Spinal cord (tissue), 10 donors: ENCODE measurements around the gene CTSH. TPM values are rescaled to one million over a fixed set of nuclear protein-coding genes. Genes with fewer than 3 reads are reported as not detected.

ENCODE experiments used
- DNase-seq, 6 donors: peaks; one replicate each; pipeline versions ENCODE4 v3.0.0 to v3.0.0-alpha.2; 2013 to 2015; ENCODE audit warnings: low spot score in 6 of 6, low read depth in 4 of 6
- H3K27ac ChIP-seq: one replicate; pipeline ENCODE4 v1.5.1; 2013; ENCODE audit warnings: low read depth, low read length, control low read depth
- H3K27me3 ChIP-seq: one replicate; pipeline ENCODE4 v1.6.1; 2013; ENCODE audit warnings: low read length; ENCODE audit not compliant: control insufficient read depth, insufficient read depth
- H3K36me3 ChIP-seq: one replicate; pipeline ENCODE4 v1.6.1; 2013; ENCODE audit warnings: low read length; ENCODE audit not compliant: control insufficient read depth, insufficient read depth
- H3K4me1 ChIP-seq: one replicate; pipeline ENCODE4 v1.6.1; 2013; ENCODE audit warnings: low read length; ENCODE audit not compliant: control insufficient read depth, insufficient read depth
- H3K4me3 ChIP-seq: one replicate; pipeline ENCODE4 v1.5.1; 2013; ENCODE audit warnings: low read depth, low read length, control low read depth
- H3K9me3 ChIP-seq: one replicate; pipeline ENCODE4 v1.6.1; 2013; ENCODE audit warnings: low read length; ENCODE audit not compliant: control insufficient read depth, insufficient read depth
- WGBS: methylation state at CpG from one replicate; pipeline ENCODE4 v1.1.5; 2013; ENCODE audit warnings: missing lambda C conversion rate; ENCODE audit not compliant: insufficient coverage; 5-methylcytosine and 5-hydroxymethylcytosine counted together
- polyA plus RNA-seq, 2 donors: library from polyadenylated mRNA; unstranded; fragments of 120-200 nt; gene quantifications; one replicate each; pipeline ENCODE4 v1.2.1, GENCODE V29; 2013; ENCODE audit not compliant: insufficient read length in 2 of 2
- total RNA-seq, 2 donors: library from RNA; depleted of rRNA in 1 of 2; stranded (reverse); fragments of 120-200 nt in 1 of 2; fragments of >200 nt in 1 of 2; gene quantifications; one replicate each; pipeline versions ENCODE4 v1.2.3 to v1.2.4, GENCODE V29; 2013 to 2014
- donor health status: healthy.

Gene CTSH
- total and polyA plus RNA-seq, 4 donors: 33.6 to 94.2 (median 48.9) TPM

DNA sequence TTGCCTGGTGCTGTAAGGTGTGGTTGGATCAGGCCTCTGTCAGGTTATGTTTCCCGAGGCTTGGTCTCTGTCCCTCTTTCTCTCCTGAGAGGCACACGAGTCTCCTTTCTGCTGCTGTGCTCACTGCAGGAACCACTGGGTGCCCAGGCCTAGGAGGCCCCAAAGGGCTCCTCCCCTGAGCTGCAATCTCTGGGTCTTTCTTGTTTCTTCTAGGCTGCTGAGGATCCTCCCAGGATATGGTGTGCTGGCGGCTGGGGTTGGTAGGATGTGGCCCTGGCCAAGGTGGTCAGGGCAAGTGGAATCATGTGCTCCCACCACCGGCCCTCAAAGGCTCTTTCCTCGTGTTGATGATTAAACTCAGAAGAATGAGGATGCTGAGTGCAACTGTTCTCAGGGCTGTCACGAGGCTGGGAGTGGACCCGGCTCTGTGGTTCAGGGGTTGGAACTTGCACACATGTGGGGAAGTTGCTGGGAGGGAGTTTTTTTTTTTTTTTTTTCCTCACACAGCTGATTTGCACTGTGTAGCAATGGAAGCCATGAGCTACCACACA lies 43.6 kb upstream of the CTSH start:
- H3K36me3 ChIP-seq: peaks cover 34% of the 10 kb centered on the region
- no peaks in the 10 kb centered on the region for H3K27me3 ChIP-seq
- WGBS: 63% methylated on average over 6 of the region's 7 CpGs
- no peak overlapping the region for H3K4me3 ChIP-seq
- H3K9me3 ChIP-seq: no peaks in the 10 kb centered on the region
- DNase-seq: peak in 1 of 6 donors; percentile 21
- H3K27ac ChIP-seq: no peak overlapping the region
- H3K4me1 ChIP-seq: peaks cover 18% of the 10 kb centered on the region

DNA sequence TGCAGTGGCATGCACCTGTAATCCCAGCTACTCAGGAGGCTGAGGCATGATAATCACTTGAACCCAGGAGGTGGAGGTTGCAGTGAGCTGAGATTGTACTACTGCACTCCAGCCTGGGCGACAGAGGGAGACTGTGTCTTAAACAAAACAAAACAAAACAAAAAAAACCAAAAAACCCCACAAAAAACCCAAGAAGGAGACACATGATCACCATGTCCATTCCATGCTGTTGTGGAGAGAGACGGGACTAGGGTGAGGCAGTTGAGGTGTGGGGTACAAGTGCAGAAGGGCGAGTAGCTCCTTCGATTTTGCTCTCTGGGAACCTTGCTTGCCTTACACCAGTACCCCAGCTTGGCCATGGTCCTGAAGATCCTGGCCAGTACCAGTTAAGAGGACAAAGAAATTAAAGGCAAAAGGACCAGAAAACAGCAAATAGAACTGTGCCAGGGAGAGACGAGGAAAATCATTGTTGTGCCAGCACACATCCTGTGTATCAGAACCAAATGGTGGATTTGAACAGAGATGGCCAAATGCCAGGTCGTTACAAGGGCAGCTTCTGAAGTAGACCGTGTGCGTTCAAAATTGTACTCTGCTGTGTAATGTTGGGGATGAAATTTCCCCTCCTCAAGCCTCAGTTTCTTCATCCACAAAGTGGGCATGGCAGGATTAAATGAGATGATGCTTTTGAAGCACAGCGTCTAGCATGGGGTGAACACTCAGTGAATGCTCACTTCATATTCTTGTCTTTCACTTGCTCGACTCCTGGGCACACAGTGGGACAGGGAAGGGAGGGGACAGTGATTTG lies 42.9 kb upstream of the CTSH start:
- peaks cover 31% of the 10 kb centered on the region for H3K36me3 ChIP-seq
- H3K9me3 ChIP-seq: no peaks in the 10 kb centered on the region
- peaks cover 11% of the 10 kb centered on the region for H3K4me1 ChIP-seq
- no peak overlapping the region for H3K4me3 ChIP-seq
- no peak overlapping the region for H3K27ac ChIP-seq
- 73% methylated on average over 5 of the region's 10 CpGs for WGBS
- peak in 1 of 6 donors; percentile 24 for DNase-seq
- no peaks in the 10 kb centered on the region for H3K27me3 ChIP-seq

DNA sequence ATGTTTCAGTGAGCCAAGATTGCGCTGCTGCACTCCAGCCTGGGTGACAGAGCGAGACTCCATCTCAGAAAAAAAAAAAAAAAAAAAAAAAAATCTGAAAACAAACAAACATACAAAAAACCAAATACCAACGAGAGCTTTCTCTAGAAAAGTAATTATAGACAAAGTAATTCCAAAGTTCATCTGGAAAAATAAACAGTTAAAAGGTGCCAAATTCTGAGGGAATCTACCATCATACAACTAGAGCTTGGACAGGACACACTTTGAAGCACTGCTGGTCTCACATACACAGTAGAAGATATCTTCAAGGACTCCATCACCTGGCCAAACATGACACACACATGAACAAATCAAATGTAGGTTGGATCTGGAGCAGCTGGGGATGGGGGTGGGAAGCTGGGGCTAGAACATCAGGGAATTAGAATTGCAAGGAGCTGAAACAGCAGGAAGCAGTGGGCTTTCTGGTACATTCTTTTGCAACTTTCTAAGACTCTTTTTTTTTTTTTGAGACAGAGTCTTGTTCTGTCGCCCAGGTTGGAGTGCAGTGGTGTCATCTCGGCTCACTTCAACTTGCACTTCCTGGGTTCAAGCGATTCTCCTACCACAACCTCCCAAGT lies 41.1 kb upstream of the CTSH start:
- no peak overlapping the region for H3K27ac ChIP-seq
- H3K36me3 ChIP-seq: peaks cover 30% of the 10 kb centered on the region
- H3K4me3 ChIP-seq: no peak overlapping the region
- no peak for DNase-seq
- no peaks in the 10 kb centered on the region for H3K9me3 ChIP-seq
- H3K4me1 ChIP-seq: peaks cover 3% of the 10 kb centered on the region
- WGBS: no CpG with 5 or more reads among the region's 6 CpGs
- H3K27me3 ChIP-seq: no peaks in the 10 kb centered on the region

DNA sequence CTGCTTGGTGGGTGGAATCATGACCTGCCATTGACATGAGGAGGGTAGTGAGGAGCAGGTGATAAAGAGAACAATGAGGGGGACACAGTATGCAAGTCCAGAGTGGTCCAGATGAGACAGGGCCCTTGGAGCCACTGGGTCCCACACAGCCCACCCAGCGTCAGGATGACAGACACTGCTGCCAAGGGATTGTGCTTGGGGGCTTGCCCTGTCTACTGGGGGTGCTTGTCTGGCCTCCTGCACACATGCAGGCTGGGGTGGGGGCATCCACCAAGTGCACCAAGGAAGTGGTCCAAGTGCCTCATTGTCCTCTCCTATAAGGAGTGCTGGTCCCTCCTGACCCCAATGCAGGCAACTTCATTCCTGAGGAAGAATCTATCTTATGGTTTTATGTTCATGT lies 39.2 kb upstream of the CTSH start:
- Histone ChIP-seq H3K36me3 (peaks cover 35% of the 10 kb centered on the region), H3K9me3 (no peaks in the 10 kb centered on the region), H3K27me3 (no peaks in the 10 kb centered on the region), H3K27ac (no peak overlapping the region), H3K4me1 (peaks cover 8% of the 10 kb centered on the region), H3K4me3 (no peak overlapping the region)
- no peak for DNase-seq
- 93% methylated on average over 1 of the region's 1 CpG for WGBS

- Histone ChIP-seq H3K27ac (no peak overlapping the region), H3K27me3 (no peaks in the 10 kb centered on the region), H3K36me3 (peaks cover 40% of the 10 kb centered on the region), H3K9me3 (no peaks in the 10 kb centered on the region), H3K4me3 (no peak overlapping the region), H3K4me1 (peaks cover 8% of the 10 kb centered on the region)
- WGBS: 71% methylated on average over 5 of the region's 5 CpGs
- DNase-seq: no peak
These were observed 38.5 kb upstream of the CTSH start for GRCh38 chr15:78983146-78983918.

- peaks cover 39% of the 10 kb centered on the region for H3K36me3 ChIP-seq
- H3K27ac ChIP-seq: no peak overlapping the region
- no peaks in the 10 kb centered on the region for H3K27me3 ChIP-seq
- peaks cover 8% of the 10 kb centered on the region for H3K4me1 ChIP-seq
- DNase-seq: no peak
- WGBS: 84% methylated on average over 10 of the region's 10 CpGs
- H3K9me3 ChIP-seq: no peaks in the 10 kb centered on the region
- H3K4me3 ChIP-seq: no peak overlapping the region
These were observed 37.9 kb upstream of the CTSH start for GRCh38 chr15:78982736-78983135.

DNA sequence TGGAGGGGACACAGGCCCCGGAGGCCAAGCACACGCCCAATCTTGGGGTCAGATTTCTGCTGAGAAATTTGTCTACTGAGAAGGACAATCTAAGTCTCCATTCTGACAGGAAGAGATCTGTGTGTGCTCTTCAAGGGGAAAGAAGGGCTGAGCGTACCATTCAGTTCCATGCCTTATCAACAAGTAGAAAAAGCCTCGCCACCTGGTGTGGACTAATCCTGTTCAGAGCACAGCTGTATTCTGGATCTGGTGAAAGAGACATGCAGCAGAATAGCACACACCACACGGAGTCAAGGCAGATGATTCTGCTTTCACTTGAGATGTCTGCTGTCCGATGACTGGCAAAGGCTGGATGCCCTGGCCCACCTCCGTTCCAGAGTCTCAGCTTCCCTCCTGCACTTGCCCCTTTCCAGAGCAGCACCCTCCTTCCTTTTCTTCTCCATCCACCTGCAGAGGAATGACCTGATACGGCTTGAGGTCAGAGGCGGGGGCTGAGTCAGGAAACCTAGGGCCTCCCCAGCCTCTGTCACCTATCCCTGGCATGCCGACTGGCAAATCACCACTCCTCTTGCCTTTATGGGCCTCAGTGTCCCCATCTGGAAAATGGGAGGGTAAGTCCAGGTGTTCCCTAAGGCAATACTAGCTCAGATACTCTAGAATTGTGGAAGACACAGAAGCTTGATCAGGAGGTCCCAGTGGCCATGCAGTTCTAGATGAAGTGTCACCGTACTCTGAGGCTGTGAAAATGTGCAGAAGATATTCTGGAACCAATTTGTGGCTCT lies 36.9 kb upstream of the CTSH start:
- no peak for DNase-seq
- Histone ChIP-seq H3K36me3 (peaks cover 43% of the 10 kb centered on the region), H3K4me1 (peaks cover 14% of the 10 kb centered on the region), H3K27me3 (no peaks in the 10 kb centered on the region), H3K27ac (no peak overlapping the region), H3K9me3 (no peaks in the 10 kb centered on the region), H3K4me3 (no peak overlapping the region)
- WGBS: 93% methylated on average over 10 of the region's 11 CpGs

- Histone ChIP-seq H3K36me3 (peaks cover 40% of the 10 kb centered on the region), H3K4me3 (no peak overlapping the region), H3K27me3 (no peaks in the 10 kb centered on the region), H3K4me1 (peaks cover 14% of the 10 kb centered on the region), H3K9me3 (no peaks in the 10 kb centered on the region), H3K27ac (no peak overlapping the region)
- WGBS: 63% methylated on average over 9 of the region's 17 CpGs
- DNase-seq: peak in 5 of 6 donors; percentile 28 to 81 (median 41)
These were observed 34.8 kb upstream of the CTSH start for GRCh38 chr15:78979456-78980320.
